Stimulated activated naive CD4-positive, alpha-beta T cell (primary cell): Measurements from ENCODE around the gene ACAT1.
"Not testable (repeated sequence)": the region's sequence is repeated elsewhere in the genome, so short reads cannot be mapped to it uniquely, and the experiment has no call there.

Experiments used
- DNase-seq, 6 experiments: peaks; one replicate each; lab custom pipeline; 2025; lab: John Stamatoyannopoulos, UW

The ACAT1 gene

DNA sequence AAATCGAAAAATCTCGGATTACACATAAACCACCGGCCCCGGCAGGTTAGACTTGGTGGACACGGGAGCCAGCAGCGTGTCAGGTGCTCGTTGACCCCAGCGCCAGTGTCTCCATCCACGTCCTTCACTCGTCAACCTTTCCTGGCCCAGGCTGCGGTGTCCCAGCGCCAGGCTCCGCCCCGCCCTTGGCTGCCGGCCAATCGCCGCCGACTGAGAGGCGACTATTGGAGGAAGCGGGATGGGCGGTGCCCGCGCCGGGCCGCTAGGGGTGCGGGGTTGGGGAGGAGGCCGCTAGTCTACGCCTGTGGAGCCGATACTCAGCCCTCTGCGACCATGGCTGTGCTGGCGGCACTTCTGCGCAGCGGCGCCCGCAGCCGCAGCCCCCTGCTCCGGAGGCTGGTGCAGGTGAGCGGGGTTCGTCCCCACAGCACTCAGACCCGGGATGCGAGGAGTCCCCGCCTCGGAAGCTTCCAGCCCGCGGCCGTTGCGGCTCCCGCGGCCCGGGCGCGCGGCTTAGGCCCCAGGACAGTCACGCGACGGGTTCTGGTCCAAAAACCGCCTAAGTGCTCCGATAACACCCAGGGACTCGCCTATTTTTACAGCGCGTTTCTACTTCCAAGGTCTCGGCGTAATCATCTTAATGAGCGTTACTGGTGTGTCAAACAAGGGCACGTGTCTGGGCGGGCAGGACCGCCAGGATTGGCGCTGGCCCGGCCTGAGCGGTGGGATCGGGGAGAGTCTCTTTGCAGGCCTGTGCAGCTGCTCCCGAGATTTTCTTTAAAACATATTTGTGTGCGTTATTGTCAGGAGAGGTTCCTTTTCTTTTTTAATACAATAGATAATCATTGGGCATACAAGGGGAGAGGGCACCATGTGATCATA is at the start of gene ACAT1:
Gene ACAT1, plus strand, starts transcription at position 294 of the 882 bp plus-strand sequence. Its CDS starts 40 bp downstream, at position 334.
- peak; percentile 88 to 95 (median 92) for DNase-seq

DNA sequence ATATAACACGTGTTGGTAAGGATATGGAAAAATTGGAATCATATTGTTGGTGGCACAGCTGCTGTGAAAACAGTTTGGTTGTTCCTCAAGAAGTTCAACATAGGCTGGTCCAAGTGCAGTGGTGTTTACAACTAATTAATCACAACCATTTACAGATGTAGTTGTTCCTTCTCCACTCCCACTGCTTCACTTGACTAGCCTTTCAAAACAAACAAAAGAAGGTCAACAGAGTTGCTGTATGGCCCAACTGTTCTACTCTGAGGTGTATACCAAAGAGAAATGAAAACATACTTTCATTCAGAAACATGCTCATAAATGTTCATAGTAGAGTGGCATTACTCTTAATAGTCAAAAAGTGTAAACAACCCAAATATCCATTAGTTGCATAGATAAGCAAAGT is 36.6 kb upstream of the ACAT1 start:
- DNase-seq = no peak

DNA sequence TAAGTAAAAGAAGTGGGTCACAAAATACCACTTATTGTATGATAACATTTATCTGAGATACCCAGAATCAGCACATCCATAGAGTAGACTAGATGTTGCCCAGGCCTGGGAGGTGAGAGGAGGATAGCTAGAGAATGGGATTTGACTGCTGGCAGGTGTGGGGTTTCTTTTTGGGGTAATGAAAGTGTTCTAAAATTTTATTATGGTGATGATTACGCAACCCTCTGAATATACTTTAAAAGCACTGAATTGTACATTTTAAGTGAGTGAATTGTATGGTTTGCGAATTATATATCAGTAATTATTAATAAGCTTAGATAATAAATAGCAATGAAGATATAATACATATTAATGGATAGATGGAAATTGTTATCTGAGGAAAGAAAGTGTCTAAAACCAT is 35.7 kb upstream of the ACAT1 start:
- no peak for DNase-seq

DNA sequence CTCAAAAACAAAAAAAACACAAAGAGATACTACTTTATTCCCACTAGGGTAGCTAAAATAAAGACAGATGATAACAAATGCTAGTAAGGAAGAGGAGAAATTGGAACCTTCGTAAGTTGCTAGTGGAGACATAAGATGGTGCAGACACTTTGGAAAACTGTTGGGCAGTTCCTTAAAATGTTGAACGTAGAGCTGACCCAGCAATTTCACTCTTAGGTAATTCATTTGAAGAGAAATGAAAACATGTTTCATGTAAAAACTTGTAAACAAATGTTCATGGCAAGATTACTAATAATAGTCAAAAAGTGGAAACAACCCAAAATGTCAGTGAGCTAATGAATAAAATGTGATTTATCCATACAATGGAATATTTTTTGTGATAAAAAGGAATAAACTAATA is 29.2 kb upstream of the ACAT1 start:
- no peak for DNase-seq

DNA sequence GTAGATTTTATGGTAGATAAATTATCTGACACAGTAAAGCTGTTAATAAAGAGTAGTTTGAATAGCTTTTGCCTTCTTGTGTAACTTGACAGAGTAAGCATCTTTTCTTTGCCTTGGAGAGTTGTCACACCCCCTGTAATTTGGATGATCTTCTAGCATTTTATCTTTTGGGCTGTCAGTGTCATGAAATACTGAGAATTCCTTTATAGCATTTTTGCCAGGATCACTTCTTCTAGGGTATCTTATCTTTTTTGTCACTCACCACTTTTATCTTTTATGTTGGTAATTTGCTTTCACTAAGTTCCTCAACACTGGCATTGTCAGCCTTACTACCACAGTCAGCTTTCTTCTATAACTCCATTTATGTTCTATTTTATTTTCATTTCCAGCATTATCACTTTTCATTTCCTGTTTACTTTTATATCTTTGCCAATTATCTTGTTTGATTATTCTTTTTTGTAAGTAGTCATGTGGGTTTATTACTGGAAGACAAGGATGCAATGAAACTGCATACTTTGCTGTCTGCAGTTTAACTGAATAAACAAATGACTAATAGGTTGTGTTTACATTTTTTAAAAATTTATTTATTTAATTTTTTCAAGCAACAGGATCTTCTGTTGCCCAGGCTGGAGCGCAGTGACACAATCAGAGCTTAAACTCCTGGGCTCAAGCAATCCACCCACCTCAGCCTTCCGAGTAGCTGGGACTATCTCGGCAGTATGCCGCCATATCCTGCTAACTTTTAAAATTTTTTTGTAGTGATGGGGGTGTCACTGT is 28.1 kb upstream of the ACAT1 start:
- DNase-seq = no peak

DNA sequence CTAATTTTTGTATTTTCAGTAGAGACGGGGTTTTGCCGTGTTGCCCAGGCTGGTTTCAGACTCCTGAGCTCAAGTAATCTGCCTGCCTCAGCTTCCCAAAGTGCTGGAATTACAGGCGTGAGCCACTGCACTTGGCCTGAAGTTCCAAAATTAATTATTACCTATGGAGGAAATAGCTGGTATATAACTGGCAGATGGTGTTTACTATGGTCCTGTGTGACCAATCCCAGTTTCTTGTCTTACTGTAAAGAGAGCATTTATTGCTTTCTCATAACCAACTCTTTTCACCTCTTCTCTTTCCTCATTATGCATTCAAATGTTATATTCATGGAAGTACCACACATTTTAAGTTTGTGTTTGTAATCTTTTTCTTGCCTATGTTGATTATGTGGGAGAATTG is 24.2 kb upstream of the ACAT1 start:
- no peak for DNase-seq

DNA sequence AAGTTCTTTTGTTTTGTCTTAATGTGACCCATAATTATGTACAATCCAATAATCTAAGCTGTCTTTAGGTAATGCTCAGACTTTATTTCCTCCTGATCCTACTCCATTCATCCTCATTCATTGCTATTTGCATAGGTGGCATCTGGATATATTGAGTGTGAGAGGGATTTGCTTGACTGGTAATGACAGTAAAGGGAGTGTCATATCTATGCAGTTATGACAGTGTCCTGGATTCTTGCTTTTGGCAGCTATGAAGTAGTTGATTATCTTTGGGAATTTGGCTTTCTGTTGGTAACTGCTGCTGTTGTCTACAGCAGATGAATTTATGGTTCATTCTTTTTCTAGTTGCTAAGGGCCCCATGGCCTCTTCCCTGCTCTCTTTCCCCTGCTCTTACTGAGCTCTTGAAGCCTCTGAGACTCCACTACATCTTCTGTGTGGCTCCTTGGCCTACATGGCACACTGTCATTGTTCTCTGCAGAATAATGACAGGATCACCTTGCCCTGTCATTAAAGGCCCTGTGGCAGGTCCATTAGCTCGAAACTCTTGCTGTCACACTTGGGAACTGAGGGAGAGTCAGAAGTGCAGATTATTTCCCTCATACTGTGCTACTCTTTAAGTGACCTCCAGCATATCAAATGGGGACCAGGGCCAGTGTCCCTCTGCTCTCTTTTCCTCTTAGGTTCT is 20.1 kb upstream of the ACAT1 start:
- DNase-seq = no peak

DNA sequence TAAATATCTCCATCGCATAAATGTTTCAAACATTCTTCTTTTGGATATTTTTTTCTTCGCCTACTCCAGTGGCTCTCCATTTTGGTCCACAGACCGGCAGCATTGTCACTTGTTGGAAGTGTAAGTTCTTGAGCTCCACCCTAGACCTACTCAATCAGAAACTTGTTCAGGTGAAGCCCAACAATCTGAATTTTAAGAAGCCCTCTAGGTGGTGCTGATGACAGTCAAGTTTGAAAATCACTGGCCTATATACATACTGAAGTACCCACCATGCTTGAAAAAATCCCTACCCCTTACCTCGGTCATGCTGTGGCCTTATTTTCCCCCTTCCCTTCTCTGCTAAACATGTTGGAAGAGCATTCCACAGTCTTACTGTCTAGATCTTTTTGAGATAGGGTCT is 10.2 kb upstream of the ACAT1 start:
- no peak for DNase-seq

DNA sequence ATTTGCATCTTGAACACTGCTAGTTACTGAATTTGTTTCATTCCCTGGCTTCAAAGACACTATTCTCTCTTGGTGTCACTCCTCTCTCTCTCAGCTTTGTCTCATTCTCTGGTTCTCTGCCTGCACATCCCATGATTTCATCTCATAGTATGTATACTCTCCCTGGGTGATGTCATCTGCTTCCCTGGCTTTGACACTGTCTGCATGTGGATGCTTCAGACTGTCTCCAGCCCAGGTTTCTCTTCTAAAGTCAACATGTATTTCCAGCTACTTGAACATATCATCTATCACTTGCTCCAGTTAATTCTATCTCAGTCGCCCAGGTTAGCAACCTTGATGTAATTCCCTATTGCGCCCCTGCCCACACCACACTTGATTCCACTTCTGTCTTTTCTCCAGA is 9.3 kb upstream of the ACAT1 start:
- DNase-seq = no peak

DNA sequence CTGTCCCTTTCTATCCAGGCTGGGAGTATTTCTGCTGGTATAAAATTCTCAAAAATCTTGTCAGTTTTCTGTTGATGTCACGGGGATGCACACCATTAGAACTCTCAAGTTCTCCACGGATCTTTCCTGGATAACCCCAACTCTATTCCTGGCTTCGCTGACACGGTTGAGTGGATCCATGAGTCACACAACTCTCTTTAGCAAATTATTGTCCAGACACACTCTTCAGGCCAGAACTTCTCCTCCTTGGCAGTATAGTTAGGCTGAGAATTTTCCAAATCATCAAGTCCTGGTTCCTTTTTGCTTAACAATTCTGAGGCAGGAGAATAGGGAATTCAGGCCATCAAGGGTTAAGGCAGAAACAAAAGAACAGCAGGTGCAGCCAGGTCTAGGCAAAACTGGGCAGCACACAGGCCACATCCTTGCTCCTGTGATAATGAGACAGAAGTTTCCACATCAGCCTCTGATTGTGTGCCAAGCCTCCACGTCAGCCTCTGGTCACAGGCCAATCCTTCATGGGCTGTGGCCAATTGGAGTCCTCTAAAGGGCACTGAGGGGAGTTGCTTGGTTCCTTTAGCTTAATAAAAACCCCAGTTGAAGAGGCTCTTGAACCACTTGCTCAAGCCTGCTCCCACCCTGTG is 5.7 kb upstream of the ACAT1 start:
- no peak for DNase-seq

DNA sequence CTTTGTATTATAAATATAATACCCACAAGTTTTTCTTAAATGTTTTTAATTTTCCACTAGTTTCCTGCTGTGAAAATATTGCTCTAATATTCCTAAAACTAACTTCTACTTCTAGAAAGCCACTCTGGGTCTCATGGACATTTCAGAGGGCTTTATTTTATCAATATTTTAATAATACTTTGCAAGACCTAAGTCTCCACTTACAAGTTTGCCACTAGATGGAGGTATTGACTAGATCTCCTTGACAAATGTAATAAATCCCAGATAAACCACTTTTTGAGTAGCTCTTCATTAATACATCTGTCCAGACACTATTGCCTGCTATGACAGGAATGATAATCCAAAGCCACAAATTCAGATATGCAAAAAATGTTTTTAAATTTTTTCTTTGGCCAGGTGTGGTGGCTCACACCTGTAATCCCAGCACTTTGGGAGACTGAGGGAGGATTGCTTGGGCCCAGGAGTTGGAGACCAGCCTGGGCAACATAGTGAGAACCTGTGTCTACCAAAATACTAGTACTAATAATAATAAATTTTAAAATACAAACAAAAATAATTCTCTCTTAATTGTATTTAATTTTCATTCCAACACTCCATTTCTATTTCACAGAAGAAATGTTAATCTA is 3.5 kb upstream of the ACAT1 start:
- peak in 2 of 6 experiments; percentile 14 to 19 for DNase-seq

DNA sequence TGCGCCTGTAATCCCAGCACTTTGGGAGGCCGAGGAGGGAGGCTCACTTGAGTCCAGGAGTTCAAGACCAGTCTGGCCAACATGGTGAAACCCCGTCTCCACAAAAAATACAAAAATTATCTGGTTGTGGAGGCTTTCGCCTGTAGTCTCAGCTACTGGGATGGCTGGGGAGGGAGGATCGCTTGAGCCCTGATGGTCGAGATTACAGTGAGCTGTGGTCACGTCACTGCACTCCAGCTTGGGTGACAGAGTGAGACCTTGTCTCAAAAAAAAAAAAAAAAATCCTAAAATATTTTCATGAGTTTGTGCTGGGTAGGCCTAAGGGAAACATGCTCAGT is 462 bp upstream of the ACAT1 start:
- DNase-seq = not testable (repeated sequence)

DNA sequence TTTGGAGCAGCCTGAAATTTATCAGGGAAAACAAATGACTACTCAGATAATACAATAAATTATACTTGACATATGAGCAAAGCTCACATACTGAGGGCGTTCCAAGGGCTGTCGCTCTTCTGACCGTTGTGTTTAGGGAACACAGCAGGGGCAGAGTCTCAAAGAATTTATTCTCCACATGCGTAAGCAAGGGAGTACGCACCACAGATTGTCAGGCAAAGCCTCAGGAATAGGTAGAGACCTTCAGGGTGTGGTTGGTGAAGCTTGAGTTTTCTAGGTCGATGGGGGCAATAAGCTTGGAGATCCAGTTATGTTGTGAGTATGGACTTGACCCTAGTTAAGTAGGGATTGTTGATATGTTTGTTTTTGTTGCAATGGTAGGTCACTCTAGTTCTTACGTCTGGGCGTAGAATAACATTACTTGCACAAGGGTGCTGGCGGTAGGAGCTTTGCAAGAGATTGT is 830 bp downstream of the ACAT1 start:
- no peak for DNase-seq

DNA sequence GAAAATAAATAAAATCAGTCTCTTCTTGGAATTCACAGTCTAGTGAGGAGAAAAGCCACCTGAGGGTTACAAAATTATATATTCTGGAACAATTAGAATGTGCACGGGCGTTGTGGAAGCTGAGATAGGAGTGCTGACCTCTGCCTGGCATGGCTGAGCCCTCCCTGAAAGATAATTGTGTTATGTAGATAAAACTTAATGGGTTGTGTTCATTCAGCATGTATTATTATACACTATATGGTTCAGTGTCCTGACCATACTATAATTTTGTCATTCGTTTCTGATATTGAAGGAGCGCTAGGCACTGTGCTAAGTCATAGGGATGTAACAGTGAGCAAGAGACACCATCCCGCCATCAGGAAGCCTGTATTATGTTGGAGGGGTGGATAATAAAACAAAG is 3.7 kb downstream of the ACAT1 start:
- DNase-seq = no peak

DNA sequence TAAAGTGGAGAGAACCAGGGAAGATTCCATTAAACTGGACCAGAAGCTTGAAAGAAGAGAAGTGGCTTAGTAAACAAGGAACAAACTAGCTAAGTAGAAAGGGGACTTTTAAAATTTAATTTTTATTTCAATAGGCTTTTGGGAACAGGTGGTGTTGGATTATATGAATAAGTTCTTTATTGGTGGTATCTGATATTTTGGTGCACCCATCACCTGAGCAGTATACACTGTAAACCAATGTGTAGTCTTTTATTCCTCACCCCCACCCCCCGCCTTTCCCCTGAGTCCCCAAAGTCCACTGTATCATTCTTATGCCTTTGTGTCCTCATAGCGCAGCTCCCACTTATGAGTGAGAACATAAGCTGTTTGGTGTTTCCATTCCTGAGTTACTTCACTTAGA is 7.4 kb downstream of the ACAT1 start:
- DNase-seq = no peak

DNA sequence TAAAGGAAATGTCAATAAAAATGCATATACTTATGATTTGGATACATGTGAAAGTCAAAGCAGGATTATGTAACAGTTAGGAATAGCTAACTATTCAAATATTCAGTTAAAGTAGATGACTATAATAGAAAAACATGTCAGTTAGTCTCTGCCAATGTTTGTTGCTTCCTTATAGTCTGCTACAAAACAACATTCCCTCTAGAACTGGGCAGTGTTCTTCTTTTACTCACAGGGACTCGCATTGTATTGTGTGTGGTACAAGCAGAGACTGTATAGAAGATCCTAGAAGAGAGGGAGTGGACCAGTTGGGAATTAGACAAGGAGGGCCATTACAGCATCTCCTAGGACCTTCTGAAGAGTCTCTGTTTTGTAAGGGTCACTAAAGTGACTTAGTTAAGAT is 10.6 kb downstream of the ACAT1 start:
- DNase-seq = no peak

DNA sequence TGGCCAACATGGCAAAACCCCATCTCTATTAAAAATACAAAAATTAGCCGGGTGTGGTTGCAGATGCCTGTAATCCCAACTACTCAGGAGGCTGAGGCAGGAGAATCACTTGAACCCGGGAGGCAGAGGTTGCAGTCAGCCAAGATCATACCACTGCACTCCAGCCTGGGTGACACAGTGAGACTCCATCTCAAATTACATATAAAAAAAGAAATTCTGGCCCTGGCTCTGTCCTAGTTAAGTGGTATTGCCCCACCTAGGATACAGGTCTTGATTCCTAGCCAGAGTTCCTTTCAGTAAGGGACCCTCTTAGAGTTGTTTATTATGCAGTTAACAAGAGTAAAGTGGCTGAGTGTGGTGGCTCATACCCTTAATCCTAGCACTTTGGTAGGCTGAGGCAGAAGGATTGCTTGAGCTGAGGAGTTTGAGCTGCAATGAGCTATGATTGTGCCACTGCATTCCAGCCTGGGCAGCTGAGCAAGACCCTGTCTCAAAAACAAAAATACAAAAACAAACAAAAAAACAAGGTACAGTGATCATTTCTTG is 11.7 kb downstream of the ACAT1 start:
- not testable (repeated sequence) for DNase-seq

DNA sequence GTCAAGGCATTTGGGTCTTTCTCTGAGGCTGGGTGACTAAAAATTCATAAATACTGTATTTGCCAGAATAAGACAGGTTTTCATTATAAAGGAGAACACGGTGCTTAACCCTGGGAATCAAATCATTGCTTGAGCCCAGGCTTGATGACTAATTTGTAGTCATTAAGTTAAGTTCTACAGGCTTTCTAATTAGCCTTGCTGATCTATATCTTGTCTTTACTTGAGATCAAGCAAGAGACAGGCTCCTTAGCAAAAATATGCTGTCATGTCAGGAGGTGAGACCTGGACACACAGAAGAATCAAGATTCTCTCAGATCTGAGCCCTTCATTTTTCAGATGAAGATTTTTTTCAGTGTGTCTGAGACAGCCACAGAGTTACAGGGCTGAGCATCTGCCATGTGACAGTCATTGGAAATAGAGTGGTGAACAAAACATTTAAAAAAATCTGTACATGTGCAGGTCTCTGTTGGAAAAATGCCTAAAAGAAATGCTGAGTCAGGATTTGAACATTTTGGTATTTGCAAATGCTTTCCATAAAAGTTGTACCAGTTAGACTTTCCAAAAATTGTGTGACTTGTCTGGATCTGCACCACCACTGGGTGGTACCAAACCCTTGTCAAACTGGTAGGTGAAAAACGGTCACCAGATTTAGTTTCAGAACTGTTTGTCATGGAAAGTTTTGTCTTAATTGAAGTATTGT is 14.6 kb downstream of the ACAT1 start:
- DNase-seq = peak in 1 of 6 experiments; percentile 38

DNA sequence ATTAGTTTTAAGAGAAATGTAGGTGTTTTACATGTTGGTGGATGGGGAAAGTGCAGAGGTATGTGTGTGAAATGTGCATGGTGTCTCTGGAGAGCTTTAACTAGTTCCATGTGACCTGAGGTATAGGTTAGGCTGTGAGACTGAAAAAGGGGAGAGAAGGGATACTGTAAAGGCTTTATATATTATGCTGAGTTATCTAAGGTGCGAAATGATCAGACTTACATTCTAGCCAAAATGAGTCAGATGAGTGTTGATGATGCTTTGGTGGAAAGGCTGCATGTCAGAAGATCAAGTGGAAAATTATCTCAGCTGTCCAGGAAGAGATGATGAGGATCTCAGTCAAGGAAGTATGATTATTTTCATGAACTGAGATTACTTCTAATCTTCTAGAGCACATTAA is 15.8 kb downstream of the ACAT1 start:
- DNase-seq = no peak

DNA sequence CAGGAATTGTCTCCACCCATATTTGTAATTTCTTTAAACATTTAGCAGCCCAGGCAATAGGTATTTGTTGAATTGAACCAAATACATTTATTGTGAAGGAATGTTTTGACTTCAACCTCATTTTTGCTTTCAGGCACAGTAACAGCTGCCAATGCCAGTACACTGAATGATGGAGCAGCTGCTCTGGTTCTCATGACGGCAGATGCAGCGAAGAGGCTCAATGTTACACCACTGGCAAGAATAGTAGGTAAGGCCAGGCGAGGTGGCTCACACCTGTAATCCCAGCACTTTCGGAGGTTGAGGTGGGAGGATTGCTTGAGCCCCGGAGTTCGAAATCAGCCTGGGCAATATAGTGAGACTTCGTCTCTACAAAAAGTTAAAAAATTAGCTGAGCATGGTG is 20.9 kb downstream of the ACAT1 start:
- DNase-seq = no peak

DNA sequence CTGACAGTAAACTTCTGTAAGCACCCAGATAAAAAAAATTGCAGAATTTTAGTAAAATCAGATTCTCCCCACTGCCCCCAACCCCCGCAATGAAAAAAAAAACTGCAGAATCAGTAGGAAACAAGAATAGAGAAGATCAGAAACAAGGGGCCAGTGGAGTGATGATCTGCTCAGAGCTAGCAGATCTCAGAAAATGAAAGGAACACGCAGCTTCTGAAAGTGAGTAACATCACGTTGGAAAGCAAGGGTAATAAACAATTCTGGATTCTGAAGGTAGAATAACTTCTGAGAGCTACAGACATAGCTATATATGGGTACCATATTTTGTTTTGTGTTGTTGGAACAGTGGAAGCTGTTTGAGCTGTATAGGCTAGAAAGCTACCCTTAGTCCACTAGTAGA is 23.2 kb downstream of the ACAT1 start:
- DNase-seq = no peak
